Pancreas (tissue), 10 donors: ENCODE measurements around the gene SLC12A7. TPM values are rescaled to one million over a fixed set of nuclear protein-coding genes. Genes with fewer than 3 reads are reported as not detected.

Experiments
- ATAC-seq, 4 donors: fragments of 200-7000 bp; cut with Tn5 transposase; one replicate each; pipeline versions ENCODE4 v1.8.0 to v1.9.1; 2020; ENCODE audit warnings: mild to moderate bottlenecking in 4 of 4, moderate library complexity in 4 of 4
- DNase-seq, 6 donors: peaks; one replicate each; pipeline ENCODE4 v3.0.0-alpha.2; 2020
- FAIRE-seq: peaks from 2 replicates; lab custom pipeline; 2012; peaks lifted over from hg19 to GRCh38; lab: Jason Lieb, UNC
- H3K27ac ChIP-seq, 4 donors: fragments of 200-600 bp; sonication (generic); 1 replicate in 3 of 4; 2 replicates in 1 of 4; pipeline versions ENCODE4 v1.5.0 to v1.8.0; 2020
- H3K27me3 ChIP-seq, 4 donors: fragments of 200-600 bp; one replicate each; pipeline ENCODE4 v1.8.0; 2021
- H3K36me3 ChIP-seq, 3 donors: fragments of 200-600 bp; sonication (generic) in 1 of 3; one replicate each; pipeline versions ENCODE4 v1.5.0 to v1.8.0; 2020 to 2021
- H3K4me1 ChIP-seq, 3 donors: fragments of 200-600 bp; one replicate each; pipeline ENCODE4 v1.8.0; 2021
- H3K4me3 ChIP-seq, 4 donors: fragments of 200-600 bp; sonication (generic) in 2 of 4; one replicate each; pipeline versions ENCODE4 v1.5.0 to v1.8.0; 2020 to 2021
- H3K9me3 ChIP-seq, 4 donors: fragments of 200-600 bp; one replicate each; pipeline ENCODE4 v1.8.0; 2021
- WGBS, 2 donors: extraction: QIAGEN DNeasy Blood & Tissue Kit; methylation state at CpG; one replicate each; pipeline ENCODE4 v1.1.7; 2013; 5-methylcytosine and 5-hydroxymethylcytosine counted together
- intact Hi-C, 3 donors: fragments of 100-400 bp; cut with DNase I; formaldehyde crosslinking; loops; one replicate each; pipeline versions ENCODE4 v1.11.1 to v1.14.2; 2022
- polyA plus RNA-seq, 2 donors: library from polyadenylated mRNA; stranded (reverse); fragments of 200-250 nt; gene quantifications; one replicate each; pipeline ENCODE4 v1.2.3, GENCODE V29; 2013
- total RNA-seq, 6 donors: library from RNA; stranded (reverse); fragmentation: NEBNext Ultra II Directional in 4 of 6; extraction: Animal tissue kit (Norgen Biotek cat#: 25700) in 4 of 6; gene quantifications; one replicate each; pipeline versions ENCODE4 v1.2.1 to v1.2.4, GENCODE V29; 2021 to 2023
- TF ChIP-seq, protein P1 (sequence below), 4 donors: fragments of 200-600 bp; sonication (generic) in 3 of 4; IDR thresholded peaks; one replicate each; pipeline versions ENCODE4 v1.5.0 to v1.8.0; 2021; ENCODE audit warnings: antibody characterized with exemption in 4 of 4
- donor health status: healthy with polysubstance abuse.
- donor health status: DM: no; HTN: no; CAD: no; lungs with moderate emphysema.
- donor health status: DM: no; HTN: no; CAD: no.
- donor health status: control.
- donor health status: control.
- donor health status: Bipolar disorder and iron deficiency.
- donor health status: DM: yes; HTN: yes; CAD: no.
- donor health status: DM: no; HTN: no; CAD: no.
- donor health status: DM: no; HTN: no; CAD: no.
- donor health status: DM: yes; HTN: yes; CAD: no.

SLC12A7 gene
- total and polyA plus RNA-seq, 8 donors, result 17.4 to 56.5 (median 35.8) TPM

DNA sequence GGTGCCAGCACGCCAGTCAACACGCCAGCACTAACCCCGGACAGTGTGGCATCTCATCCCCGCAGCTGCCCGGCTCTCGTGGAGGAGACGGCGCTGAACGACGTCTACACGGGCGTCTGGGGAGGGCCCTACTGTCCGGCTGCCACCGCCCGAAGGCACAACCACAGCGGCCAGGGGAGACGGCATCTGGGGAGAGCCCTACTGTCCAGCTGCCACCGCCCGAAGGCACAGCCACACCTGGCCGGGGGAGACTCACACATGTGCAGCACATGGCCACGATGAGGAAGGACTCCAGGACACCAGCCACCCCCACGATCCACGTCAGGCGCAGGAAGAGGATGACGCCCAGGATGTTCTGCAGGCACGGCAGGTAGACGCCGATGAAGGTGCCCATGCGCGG lies 23.1 kb downstream of the SLC12A7 start:
- Histone ChIP-seq H3K4me3 (no peak overlapping the region), H3K36me3 (peaks cover 0 to 60% (median 18%) of the 10 kb centered on the region in 3 donors), H3K4me1 (peaks cover 0 to 5% (median 5%) of the 10 kb centered on the region in 3 donors), H3K27ac (no peak overlapping the region), H3K9me3 (no peaks in the 10 kb centered on the region), H3K27me3 (no peaks in the 10 kb centered on the region)
- ATAC-seq, result no peak
- 94 to 95% methylated on average over 30 of the region's 30 CpGs for WGBS, 2 donors
- TF ChIP-seq, protein P1, sequence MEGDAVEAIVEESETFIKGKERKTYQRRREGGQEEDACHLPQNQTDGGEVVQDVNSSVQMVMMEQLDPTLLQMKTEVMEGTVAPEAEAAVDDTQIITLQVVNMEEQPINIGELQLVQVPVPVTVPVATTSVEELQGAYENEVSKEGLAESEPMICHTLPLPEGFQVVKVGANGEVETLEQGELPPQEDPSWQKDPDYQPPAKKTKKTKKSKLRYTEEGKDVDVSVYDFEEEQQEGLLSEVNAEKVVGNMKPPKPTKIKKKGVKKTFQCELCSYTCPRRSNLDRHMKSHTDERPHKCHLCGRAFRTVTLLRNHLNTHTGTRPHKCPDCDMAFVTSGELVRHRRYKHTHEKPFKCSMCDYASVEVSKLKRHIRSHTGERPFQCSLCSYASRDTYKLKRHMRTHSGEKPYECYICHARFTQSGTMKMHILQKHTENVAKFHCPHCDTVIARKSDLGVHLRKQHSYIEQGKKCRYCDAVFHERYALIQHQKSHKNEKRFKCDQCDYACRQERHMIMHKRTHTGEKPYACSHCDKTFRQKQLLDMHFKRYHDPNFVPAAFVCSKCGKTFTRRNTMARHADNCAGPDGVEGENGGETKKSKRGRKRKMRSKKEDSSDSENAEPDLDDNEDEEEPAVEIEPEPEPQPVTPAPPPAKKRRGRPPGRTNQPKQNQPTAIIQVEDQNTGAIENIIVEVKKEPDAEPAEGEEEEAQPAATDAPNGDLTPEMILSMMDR (IDR thresholded peaks at IDR 0.05), result no peak
- intact Hi-C loops, result no loop called here
- DNase-seq, result no peak
- no peak for FAIRE-seq

DNA sequence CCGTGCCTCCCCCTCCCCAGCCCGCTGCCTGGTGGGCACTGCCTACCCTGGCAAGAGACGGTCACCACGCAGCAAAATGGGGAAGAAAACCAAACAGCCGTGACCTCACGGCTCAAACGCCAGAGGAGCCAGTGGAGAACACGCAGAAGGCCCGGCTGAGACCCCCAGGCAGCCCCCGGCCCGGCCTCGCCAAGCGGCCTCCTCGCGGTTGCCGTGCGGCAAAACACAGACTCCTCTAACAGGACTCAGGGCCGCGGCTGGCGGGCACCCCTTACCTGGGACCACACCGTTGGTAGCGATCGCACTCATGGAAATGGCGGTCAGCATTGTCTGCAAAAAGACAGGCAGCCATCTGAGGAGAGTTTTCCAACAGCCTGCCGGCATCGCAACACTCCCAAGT lies 23.8 kb downstream of the SLC12A7 start:
- 96 to 97% methylated on average over 26 of the region's 26 CpGs for WGBS, 2 donors
- DNase-seq, result no peak
- H3K4me3 ChIP-seq, result no peak overlapping the region
- TF ChIP-seq, protein P1 (IDR thresholded peaks at IDR 0.05), result no peak
- no peak for ATAC-seq
- H3K36me3 ChIP-seq, result peaks cover 0 to 59% (median 20%) of the 10 kb centered on the region in 3 donors
- H3K4me1 ChIP-seq, result peaks cover 0 to 5% (median 5%) of the 10 kb centered on the region in 3 donors
- no peaks in the 10 kb centered on the region for H3K9me3 ChIP-seq
- no peak overlapping the region for H3K27ac ChIP-seq
- intact Hi-C loops, result no loop called here
- no peaks in the 10 kb centered on the region for H3K27me3 ChIP-seq
- no peak for FAIRE-seq

DNA sequence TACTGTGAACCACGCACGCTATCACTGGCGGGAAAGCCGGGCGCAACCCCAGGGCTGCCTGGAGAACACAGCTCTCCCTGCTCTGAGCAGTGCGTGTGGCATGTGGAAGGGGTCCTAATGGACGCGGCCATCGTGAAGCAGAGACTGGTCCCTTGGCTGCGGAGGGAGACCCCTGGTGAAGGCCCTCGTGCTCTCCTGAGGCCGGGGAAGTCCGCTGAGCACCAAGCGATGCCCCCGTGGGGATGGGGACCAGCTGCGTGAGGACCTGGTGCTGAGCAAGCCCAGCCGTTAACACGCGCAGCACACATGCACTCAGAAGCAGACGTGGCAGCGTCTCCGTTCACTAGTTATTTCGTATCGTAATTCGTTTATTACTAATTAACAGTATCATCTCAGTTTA lies 24.4 kb downstream of the SLC12A7 start:
- H3K27me3 ChIP-seq, result no peaks in the 10 kb centered on the region
- TF ChIP-seq, protein P1 (IDR thresholded peaks at IDR 0.05), result no peak
- no peak overlapping the region for H3K4me3 ChIP-seq
- WGBS, 2 donors, result 97% methylated on average over 25 of the region's 25 CpGs
- H3K9me3 ChIP-seq, result no peaks in the 10 kb centered on the region
- no peak for FAIRE-seq
- H3K4me1 ChIP-seq, result peaks cover 0 to 5% (median 5%) of the 10 kb centered on the region in 3 donors
- intact Hi-C loops, result no loop called here
- no peak for DNase-seq
- ATAC-seq, result no peak
- H3K36me3 ChIP-seq, result peaks cover 0 to 55% (median 19%) of the 10 kb centered on the region in 3 donors
- no peak overlapping the region for H3K27ac ChIP-seq

DNA sequence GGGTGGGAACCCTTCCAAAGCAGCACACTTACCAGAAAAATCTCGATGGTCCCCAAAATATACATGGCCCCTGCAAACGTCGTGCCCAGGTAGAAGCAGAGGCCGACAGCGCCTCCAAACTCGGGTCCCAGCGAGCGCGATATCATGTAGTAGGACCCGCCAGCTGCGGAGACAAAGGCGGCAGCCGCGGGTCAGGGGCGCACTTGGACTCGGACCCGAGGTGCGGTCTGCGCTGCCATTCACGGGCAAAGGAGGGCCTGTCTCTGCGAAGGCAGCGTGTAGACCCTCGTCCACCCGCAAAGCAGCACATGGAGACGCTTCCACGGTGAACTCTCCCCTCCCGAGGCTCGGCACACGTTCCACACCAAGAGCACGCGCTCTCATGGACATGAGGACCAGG lies 25.0 kb downstream of the SLC12A7 start:
- Histone ChIP-seq H3K27ac (no peak overlapping the region), H3K27me3 (no peaks in the 10 kb centered on the region), H3K4me1 (peaks cover 0 to 5% (median 5%) of the 10 kb centered on the region in 3 donors), H3K4me3 (no peak overlapping the region), H3K36me3 (peaks cover 0 to 51% (median 19%) of the 10 kb centered on the region in 3 donors), H3K9me3 (no peaks in the 10 kb centered on the region)
- whole genome bisulfite sequencing, 2 donors, result 94 to 96% methylated on average over 31 of the region's 31 CpGs
- no peak for ATAC-seq
- intact Hi-C loops, result no loop called here
- no peak for DNase-seq
- TF ChIP-seq, protein P1 (IDR thresholded peaks at IDR 0.05), result no peak
- no peak for FAIRE-seq

DNA sequence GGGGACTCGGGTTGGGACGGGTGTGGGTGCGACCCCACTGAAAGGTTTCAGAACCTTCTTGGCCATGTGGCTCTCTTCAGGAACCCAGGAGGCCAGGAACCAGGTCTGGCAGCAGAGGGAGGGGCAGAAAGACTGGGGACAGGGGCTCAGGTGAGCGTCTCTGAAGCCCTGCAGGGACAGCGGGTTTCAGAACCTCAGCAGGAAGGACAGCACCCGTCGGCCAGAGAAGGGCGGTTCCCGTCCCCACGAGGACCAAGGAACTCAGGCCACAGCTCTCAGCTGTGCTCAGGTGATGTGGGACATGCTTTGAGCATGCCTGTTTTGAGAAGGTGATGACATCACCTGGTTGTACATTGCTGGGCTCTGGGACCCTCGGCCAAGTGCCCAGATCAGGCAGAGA lies 25.7 kb downstream of the SLC12A7 start:
- TF ChIP-seq, protein P1 (IDR thresholded peaks at IDR 0.05), result no peak
- WGBS, 2 donors, result 87 to 92% methylated on average over 11 of the region's 11 CpGs
- no peak for ATAC-seq

More for the DNA sequence above, 25.7 kb downstream of the SLC12A7 start:
- DNase-seq (no peak), FAIRE-seq (no peak)
- Histone ChIP-seq H3K4me1 (peaks cover 0 to 5% (median 5%) of the 10 kb centered on the region in 3 donors), H3K9me3 (no peaks in the 10 kb centered on the region), H3K4me3 (no peak overlapping the region), H3K27ac (no peak overlapping the region), H3K36me3 (peaks cover 3 to 49% (median 23%) of the 10 kb centered on the region in 3 donors), H3K27me3 (no peaks in the 10 kb centered on the region)
- intact Hi-C loops, result no loop called here
